HG03432 (cell line): Measurements from ENCODE around the gene MTCL1.

Experiments
- ATAC-seq: cut with Tn5 transposase; IDR thresholded peaks from one replicate; pipeline ENCODE4 v1.9.1; 2021; ENCODE audit warnings: mild to moderate bottlenecking, moderate library complexity; ENCODE audit not compliant: unreplicated experiment

MTCL1 gene

DNA sequence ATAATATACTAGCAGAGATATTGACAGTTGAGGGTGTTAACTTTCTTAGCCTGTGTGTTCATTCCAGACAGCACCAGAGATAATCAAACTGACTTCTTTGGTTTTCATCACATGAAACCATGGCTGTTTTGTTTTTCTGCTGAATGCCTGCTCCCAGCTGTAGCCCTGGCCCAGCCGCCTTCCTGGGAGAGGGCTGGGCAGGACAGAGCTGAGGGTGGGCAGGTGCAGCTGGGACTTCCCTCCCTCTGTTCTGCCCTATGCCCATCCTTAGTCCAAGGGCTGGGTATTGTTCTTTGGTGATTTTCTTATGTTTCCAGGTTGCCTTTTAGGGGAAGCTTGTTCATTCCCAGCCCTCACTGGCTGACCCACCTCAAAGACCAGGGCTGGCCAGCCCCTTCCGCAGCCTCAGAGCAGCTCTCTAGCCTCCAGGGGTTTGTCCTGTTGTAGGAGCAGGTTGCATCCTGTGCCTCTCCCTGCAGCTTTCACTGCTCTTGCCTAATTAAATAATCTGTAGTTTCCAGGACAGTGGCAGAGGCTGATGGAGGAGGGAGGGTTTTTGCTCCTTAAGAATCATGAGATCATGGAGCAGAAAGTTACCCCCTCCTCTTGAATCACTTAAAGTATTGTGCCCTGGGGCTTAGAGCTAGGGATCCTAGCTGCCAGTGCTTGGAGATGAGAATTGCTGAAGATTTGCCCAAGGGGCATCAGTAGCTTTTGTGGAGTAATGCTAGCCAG is 61.4 kb downstream of the MTCL1 start:
- no peak for ATAC-seq

DNA sequence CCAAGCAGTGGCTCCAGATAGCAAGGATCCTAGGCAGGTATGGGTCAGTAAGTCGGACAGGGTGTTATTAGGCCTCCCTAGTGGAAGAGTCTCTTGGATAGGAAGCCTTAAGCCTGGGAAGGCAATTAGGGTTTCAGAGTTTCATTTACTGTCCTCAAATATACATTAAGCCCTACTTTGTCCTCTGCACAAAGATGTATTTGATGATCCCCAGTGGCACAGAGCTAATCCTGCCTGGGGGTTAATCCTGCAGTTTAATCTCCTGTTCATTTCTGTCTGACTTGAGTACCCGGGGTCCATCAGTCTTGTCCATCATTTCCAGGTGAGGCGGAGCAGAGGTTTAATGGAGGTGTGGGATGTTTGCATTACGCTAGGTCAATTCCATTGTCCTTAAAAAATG is 62.0 kb downstream of the MTCL1 start:
- ATAC-seq, result no peak

- no peak for ATAC-seq
Measured at GRCh38 chr18:8769509-8770095, 64.2 kb downstream of the MTCL1 start.

DNA sequence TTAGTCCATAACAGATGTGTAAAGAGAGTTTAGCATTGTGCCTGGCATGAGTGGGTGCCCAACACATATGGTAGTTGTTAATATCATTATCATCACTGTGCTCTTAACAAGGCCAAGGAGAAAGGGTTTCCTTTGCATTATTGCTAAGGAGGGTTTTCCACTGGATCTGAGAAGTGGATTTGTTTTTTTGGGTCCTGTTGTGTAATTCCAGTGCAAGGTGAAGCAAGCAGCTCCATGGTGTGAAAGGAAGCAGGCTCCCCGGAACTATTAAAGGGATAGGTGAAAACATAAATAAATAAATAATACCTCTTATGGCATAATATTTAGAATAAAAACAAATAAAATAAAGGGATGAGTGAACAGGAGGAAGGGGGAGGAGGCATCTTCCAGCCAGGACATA is 65.3 kb downstream of the MTCL1 start:
- no peak for ATAC-seq

GRCh38 chr18:8771930-8772329 is 66.6 kb downstream of the MTCL1 start:
- ATAC-seq, result no peak

DNA sequence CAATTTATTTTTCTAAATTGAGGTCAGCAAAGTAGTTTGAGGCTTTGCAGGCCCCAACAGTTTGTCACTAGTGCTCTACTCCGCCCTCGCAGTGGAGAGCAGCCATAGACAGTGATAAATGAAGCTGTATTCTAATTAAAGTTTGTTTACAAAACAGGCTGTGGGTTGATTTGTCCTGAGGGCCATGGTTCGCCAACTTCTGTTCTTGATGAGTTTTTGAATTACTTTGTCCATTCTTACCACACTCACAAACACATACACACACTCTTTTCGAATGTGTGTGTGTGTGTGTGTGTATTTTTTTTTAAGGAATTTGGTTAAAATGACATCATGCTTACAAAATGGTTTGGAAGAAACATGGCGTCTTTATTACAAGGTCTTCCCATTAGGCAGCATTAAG is 68.6 kb downstream of the MTCL1 start:
- ATAC-seq, result no peak

DNA sequence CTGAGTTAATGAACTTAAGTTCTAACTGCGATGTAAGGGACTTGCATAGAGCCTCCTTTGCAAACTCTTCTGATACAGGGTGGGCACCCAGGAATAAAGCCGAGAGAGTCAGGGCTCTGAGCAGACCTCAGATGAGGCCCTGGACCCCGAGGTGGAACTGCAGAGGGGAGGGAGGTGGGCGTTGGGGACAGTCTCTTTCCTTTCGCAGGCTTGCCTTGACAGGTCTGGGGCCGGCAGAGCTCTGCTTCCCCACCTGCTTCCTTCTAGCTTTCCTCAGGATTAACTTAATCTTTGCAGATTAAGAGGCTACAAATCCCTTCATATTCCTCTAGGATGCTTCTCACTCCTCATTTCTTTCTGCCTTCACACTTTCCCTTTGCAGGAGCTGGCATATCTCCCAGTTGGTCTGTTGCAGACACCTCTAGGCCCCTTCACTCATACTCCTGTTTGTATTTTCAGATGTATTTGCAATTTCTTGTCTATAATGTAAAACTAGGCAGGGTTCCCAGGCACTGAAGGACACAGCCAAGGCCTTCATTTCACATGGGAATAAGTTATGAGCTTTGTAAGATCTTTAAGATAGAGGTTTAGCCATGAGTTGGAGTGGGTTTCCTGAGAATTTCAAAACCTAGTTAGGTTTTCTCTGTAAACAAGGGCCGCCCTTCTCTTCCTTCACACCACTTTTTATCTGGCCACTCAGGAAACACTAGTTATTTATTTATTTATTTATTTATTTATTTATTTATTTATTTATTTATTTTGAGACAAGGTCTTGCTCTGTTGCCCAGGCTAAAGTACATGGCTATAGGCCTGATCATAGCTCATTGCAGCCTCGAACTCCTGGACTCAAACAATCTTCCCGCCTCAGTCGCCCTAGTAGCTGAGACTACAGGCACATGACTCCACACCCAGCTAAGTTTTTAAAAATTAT is 70.9 kb downstream of the MTCL1 start:
- ATAC-seq, result no peak

DNA sequence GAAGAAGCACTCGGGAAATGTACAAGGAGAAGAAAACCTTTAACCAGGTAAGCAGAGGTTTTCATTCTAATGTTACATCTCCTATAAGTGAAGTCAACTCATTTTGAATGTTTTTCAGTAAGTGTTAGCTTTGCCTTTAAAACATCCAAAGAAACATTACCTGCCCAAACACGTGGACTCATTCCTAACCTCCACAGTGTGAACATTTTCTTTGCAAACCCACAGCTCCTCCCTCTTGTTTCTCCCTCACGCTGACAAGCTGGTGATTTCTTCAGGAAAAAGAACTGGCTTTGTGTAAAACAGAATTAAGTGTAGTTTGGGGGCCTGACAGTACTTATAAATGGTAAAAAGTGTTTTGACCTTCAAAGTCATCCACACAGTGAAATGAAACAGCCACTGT is 72.5 kb downstream of the MTCL1 start:
- no peak for ATAC-seq

DNA sequence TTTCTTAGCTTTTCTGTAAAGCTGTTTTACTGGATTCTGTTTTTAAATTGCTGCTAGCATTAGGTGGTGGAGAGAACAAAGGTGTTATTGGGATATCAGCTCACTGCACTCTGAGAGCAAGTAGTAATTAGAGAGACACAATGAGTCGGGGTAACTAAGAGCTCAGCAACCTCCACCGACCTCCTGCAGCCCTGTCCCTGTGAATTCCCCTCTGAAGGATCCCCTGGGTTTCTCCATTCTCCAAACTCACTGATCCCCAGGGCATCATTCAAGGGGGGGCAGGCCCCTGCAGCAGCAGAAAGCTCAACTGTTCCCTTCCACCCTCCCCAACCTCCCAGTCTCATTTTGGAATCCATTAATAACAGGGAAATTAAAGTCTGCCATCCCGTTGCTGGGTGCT is 73.0 kb downstream of the MTCL1 start:
- ATAC-seq, result no peak

- no peak for ATAC-seq
Measured at GRCh38 chr18:8778824-8779223, 73.5 kb downstream of the MTCL1 start.

- ATAC-seq, result no peak
Measured at GRCh38 chr18:8779251-8779650, 73.9 kb downstream of the MTCL1 start.

GRCh38 chr18:8780227-8780626 is 74.9 kb downstream of the MTCL1 start:
- ATAC-seq, result no peak

DNA sequence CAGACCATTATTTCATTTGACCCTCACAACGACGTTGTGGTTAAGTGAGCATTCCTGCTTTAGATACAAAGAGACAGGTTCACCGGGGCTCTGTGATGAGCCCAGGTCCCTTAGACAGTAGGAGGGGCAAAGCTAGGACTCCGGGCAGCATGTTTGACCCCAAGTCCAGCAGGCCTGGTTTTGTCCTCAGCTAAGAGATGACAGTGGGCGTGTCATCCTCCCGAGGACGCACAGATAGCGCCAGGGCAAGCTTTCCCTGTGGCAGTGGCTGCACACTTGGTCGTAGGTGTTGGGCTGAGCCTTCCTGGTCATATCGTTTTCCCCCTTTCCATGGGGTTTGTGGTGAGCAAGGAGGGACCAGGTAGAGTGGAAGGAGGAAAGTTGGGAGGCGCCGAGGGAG is 76.3 kb downstream of the MTCL1 start:
- ATAC-seq, result no peak

DNA sequence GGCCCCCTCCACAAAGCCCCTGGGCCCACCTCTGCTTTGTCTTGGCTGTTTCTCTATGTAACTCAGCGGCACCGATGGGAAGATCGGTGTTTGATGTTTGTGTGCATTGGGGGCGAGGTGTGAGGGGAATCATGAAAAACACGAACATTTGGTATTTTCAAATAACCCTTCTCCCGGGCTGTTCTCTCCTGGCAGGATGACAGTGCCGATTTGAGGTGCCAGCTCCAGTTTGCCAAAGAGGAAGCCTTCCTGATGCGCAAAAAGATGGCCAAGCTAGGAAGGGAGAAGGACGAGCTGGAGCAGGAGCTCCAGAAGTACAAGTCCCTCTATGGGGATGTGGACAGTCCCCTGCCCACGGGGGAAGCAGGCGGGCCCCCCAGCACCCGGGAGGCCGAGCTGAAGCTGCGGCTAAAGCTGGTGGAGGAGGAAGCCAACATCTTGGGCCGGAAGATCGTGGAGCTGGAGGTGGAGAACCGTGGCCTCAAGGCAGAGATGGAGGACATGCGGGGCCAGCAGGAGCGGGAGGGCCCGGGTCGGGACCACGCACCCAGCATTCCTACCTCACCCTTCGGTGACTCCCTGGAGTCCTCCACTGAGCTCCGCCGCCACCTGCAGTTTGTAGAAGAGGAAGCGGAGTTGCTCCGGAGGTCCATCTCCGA is 78.1 kb downstream of the MTCL1 start:
- ATAC-seq, result no peak

DNA sequence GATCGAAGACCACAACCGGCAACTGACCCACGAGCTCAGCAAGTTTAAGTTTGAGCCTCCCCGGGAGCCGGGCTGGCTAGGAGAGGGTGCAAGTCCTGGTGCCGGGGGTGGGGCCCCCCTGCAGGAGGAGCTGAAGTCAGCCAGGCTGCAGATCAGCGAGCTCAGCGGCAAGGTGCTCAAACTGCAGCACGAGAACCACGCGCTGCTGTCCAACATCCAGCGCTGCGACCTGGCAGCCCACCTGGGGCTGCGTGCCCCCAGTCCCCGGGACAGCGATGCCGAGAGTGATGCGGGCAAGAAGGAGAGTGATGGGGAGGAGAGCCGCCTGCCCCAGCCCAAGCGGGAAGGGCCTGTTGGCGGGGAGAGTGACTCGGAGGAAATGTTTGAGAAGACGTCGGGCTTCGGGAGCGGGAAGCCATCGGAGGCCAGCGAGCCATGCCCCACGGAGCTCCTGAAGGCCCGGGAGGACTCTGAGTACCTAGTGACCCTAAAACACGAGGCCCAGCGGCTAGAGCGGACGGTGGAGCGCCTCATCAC is 78.7 kb downstream of the MTCL1 start:
- ATAC-seq, result no peak

DNA sequence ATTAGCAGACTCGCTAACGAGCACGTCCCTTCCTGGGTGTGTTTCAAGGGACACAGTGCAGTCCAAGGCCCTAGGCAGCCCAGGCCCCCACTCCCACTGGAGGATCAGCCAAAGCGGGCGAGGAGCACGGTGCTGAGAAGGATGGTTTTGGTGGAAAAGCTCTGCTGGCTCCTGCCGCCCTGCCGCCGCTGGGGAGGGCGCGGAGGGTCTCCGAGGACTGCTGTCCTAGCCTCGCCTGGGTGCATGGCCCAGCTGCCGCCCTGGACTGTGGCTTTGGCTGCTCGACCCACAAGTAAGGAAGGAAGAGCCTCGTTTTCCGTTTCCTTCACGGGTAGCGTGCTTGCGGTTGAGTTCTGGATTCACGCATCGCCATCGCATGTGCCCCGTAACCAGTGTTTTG is 79.9 kb downstream of the MTCL1 start:
- ATAC-seq, result no peak

DNA sequence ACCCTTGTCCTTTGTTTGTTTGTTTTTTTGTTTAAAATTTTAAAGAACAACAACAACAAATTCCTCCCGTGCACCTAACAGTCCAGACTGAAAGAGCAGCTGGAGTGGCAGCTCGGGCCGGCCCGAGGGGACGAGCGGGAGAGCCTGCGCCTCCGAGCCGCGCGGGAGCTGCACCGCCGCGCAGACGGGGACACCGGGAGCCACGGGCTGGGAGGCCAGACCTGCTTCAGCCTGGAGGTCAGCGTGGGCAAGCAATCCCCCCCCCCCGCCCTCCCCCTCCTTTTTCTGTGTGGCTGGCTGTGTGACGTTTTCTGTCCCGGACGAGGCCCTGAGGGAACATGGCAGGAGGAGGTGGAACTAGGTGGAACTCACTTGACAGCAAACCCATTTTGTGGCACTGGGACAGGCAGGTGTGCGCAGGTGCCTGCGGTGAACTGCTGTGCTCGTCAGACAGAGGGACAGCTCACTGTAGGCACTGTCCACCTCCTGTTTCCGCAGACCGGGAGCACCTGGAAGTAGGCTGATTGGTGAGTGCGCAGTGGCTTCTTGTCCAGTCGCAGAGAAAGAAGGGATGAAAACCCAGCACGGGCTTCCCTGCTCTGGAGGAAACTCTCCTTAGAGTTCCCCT is 80.6 kb downstream of the MTCL1 start:
- ATAC-seq, result no peak

- ATAC-seq, result no peak
Measured at GRCh38 chr18:8786483-8787370, 81.4 kb downstream of the MTCL1 start.

DNA sequence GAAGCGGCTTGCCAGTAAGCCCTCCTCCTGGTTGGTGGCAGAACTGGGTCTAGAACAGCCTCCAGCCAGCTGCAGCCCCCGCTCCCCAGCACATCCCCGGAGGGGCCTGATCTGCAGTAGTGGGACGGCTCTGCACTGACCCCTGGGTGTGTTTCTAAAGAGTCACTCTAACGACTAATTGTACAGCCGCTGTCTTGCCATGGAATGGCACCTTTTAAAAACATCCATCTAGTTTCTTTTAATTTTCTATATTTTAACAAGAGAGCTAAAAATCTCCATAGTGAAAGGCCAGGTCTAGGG is 82.0 kb downstream of the MTCL1 start:
- ATAC-seq, result no peak

DNA sequence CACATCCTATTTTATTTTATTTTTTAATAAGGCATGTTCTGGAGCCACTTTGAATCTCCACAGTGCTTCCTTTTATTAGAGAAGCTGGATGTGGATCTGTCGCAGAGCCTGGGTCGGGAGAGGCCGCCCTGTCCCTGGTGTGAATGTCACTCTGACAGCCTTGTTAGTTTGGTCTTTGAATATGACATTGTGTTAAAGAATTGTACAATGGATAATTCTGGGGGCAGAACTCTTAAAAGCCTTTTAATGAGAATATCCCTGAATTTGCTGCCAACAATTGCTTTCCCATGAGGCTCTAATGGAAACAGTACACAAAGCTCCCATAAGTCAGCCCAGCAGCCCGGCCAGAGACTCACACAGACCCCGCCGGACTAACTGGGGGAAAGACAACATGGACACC is 82.4 kb downstream of the MTCL1 start:
- no peak for ATAC-seq
